ENCODE data around the gene NFAT5. TPM values are rescaled to one million over a fixed set of nuclear protein-coding genes. Genes with fewer than 3 reads are reported as not detected.

NFAT5 gene
- total RNA-seq, 2 experiments from 2014 or later: 6.7 to 29.7 TPM

- Histone ChIP-seq H4K20me1 (ENCODE audit: insufficient read depth, low read length) (no peaks in the 10 kb centered on the region), H3K36me3 (ENCODE audit: insufficient read depth, low read length) (no peaks in the 10 kb centered on the region), H3K27ac (ENCODE audit: low read depth, low read length, poor library complexity, severe bottlenecking) (no peak overlapping the region), H3K79me2 (ENCODE audit: insufficient read depth, low read depth, low read length) (peaks cover 3% of the 10 kb centered on the region; the same call in 1 of the 2 replicates), H3K9me3 (ENCODE audit: low read length) (no peaks in the 10 kb centered on the region), H3K4me3 (ENCODE audit: low read depth, low read length, poor library complexity, severe bottlenecking) (no peak overlapping the region), H2AFZ (ENCODE audit: low read length) (no peak overlapping the region), H3K9me2 (ENCODE audit: insufficient read depth, low read length) (no peaks in the 10 kb centered on the region), H3K4me2 (ENCODE audit: low read length) (no peak overlapping the region), H3K4me1 (ENCODE audit: insufficient read depth, low read length, poor library complexity, severe bottlenecking) (no peaks in the 10 kb centered on the region)
- POLR2A ChIA-PET: no interaction called here
- CTCF ChIA-PET (ENCODE audit: unreplicated experiment): no interaction called here
- no TSS peak for BruUV-seq (replicated peaks)
- TF ChIP-seq CTCF (conservative IDR thresholded peaks at IDR 0.05; ENCODE audit: low read length) (no peak), EZH2phosphoT487 (IDR thresholded peaks at IDR 0.05; ENCODE audit: borderline replicate concordance, low read depth, low read length) (no peak)
- no peak for DNase-seq (ENCODE audit: low spot score)
- intact Hi-C loops (cut with micrococcal nuclease; ENCODE audit: unreplicated experiment): no loop called here
Measured at GRCh38 chr16:69599731-69600130, 34.0 kb downstream of the NFAT5 start.

GRCh38 chr16:69600202-69600601, 34.4 kb downstream of the NFAT5 start:
- Histone ChIP-seq H3K79me2 (ENCODE audit: insufficient read depth, low read depth, low read length) (peaks cover 3% of the 10 kb centered on the region; the same call in 1 of the 2 replicates), H3K4me1 (ENCODE audit: insufficient read depth, low read length, poor library complexity, severe bottlenecking) (no peaks in the 10 kb centered on the region), H3K4me2 (ENCODE audit: low read length) (no peak overlapping the region), H3K9me3 (ENCODE audit: low read length) (no peaks in the 10 kb centered on the region), H3K36me3 (ENCODE audit: insufficient read depth, low read length) (no peaks in the 10 kb centered on the region), H2AFZ (ENCODE audit: low read length) (no peak overlapping the region), H3K4me3 (ENCODE audit: low read depth, low read length, poor library complexity, severe bottlenecking) (no peak overlapping the region), H4K20me1 (ENCODE audit: insufficient read depth, low read length) (no peaks in the 10 kb centered on the region), H3K27ac (ENCODE audit: low read depth, low read length, poor library complexity, severe bottlenecking) (no peak overlapping the region), H3K9me2 (ENCODE audit: insufficient read depth, low read length) (no peaks in the 10 kb centered on the region)
- ChIA-PET POLR2A (interaction anchor here (0.5 to 0.7 kb wide), 2 partner anchors 163 to 861 kb away, joined by 3 read pairs; no protein-coding TSS in a partner anchor), CTCF (ENCODE audit: unreplicated experiment) (no interaction called here)
- no TSS peak for BruUV-seq (replicated peaks)
- DNase-seq (ENCODE audit: low spot score): no peak
- intact Hi-C loops (cut with micrococcal nuclease; ENCODE audit: unreplicated experiment): no loop called here
- TF ChIP-seq EZH2phosphoT487 (IDR thresholded peaks at IDR 0.05; ENCODE audit: borderline replicate concordance, low read depth, low read length): no peak
- TF ChIP-seq CTCF (conservative IDR thresholded peaks at IDR 0.05; ENCODE audit: low read length): no peak

- H2AFZ ChIP-seq (ENCODE audit: low read length): no peak overlapping the region
- intact Hi-C loops (cut with micrococcal nuclease; ENCODE audit: unreplicated experiment): no loop called here
- no peaks in the 10 kb centered on the region for H3K9me2 ChIP-seq (ENCODE audit: insufficient read depth, low read length)
- peaks cover 3% of the 10 kb centered on the region; the same call in 1 of the 2 replicates for H3K79me2 ChIP-seq (ENCODE audit: insufficient read depth, low read depth, low read length)
- no peak overlapping the region for H3K27ac ChIP-seq (ENCODE audit: low read depth, low read length, poor library complexity, severe bottlenecking)
- TF ChIP-seq EZH2phosphoT487 (IDR thresholded peaks at IDR 0.05; ENCODE audit: borderline replicate concordance, low read depth, low read length) (no peak), CTCF (conservative IDR thresholded peaks at IDR 0.05; ENCODE audit: low read length) (no peak)
- no peaks in the 10 kb centered on the region for H3K4me1 ChIP-seq (ENCODE audit: insufficient read depth, low read length, poor library complexity, severe bottlenecking)
- DNase-seq (ENCODE audit: low spot score): no peak
- CTCF ChIA-PET (ENCODE audit: unreplicated experiment): no interaction called here
- no peaks in the 10 kb centered on the region for H4K20me1 ChIP-seq (ENCODE audit: insufficient read depth, low read length)
- no peak overlapping the region for H3K4me3 ChIP-seq (ENCODE audit: low read depth, low read length, poor library complexity, severe bottlenecking)
- no peaks in the 10 kb centered on the region for H3K36me3 ChIP-seq (ENCODE audit: insufficient read depth, low read length)
- no peaks in the 10 kb centered on the region for H3K9me3 ChIP-seq (ENCODE audit: low read length)
- POLR2A ChIA-PET: interaction anchor here (0.6 to 1.6 kb wide), 4 partner anchors 10 to 685 kb away, joined by 3 to 9 read pairs (median 3); no protein-coding TSS in a partner anchor
- no TSS peak for BruUV-seq (replicated peaks)
- H3K4me2 ChIP-seq (ENCODE audit: low read length): no peak overlapping the region
Measured at GRCh38 chr16:69601250-69601649, 35.5 kb downstream of the NFAT5 start.
